Calu3 (cell line): ENCODE data around the gene HNRNPU. TPM values are rescaled to one million over a fixed set of nuclear protein-coding genes. Genes with fewer than 3 reads are reported as not detected.

Source experiments
- BruUV-seq: library from RNA; stranded (reverse); fragments of 400-500 nt; replicated peaks from 2 replicates; lab custom pipeline; 2021; lab: Mats Ljungman, UMichigan
- CTCF ChIA-PET: fragments of 300-600 bp; sonication (Branson Sonifier 250); formaldehyde crosslinking; loops from one replicate; lab custom pipeline; 2022; ENCODE audit warnings: antibody characterized with exemption; lab: Charles Lee
- DNase-seq: peaks from one replicate; pipeline ENCODE4 v3.0.0; 2022
- H3K27ac Mint-ChIP-seq: one replicate; pipeline ENCODE4 v1.8.0; 2022; ENCODE audit warnings: mixed read lengths; ENCODE audit not compliant: unreplicated experiment
- H3K27me3 Mint-ChIP-seq: one replicate; pipeline ENCODE4 v1.8.0; 2022; ENCODE audit warnings: mixed read lengths; ENCODE audit not compliant: unreplicated experiment
- H3K36me3 Mint-ChIP-seq: one replicate; pipeline ENCODE4 v1.8.0; 2022; ENCODE audit warnings: mild to moderate bottlenecking, moderate library complexity, mixed read lengths; ENCODE audit not compliant: insufficient read depth, unreplicated experiment
- H3K4me1 Mint-ChIP-seq: one replicate; pipeline ENCODE4 v1.8.0; 2022; ENCODE audit warnings: mild to moderate bottlenecking, low read depth, mixed read lengths; ENCODE audit not compliant: unreplicated experiment
- H3K4me3 Mint-ChIP-seq: one replicate; pipeline ENCODE4 v1.8.0; 2022; ENCODE audit warnings: mild to moderate bottlenecking, low read depth, moderate library complexity, mixed read lengths; ENCODE audit not compliant: unreplicated experiment
- H3K9me3 Mint-ChIP-seq: one replicate; pipeline ENCODE4 v1.8.0; 2022; ENCODE audit warnings: low read depth, mixed read lengths; ENCODE audit not compliant: unreplicated experiment
- CTCF ChIP-seq: fragments of 200-600 bp; IDR thresholded peaks from one replicate; pipeline ENCODE4 v1.8.0; 2022; ENCODE audit warnings: antibody characterized with exemption; ENCODE audit not compliant: unreplicated experiment
- intact Hi-C: fragments of 100-400 bp; cut with micrococcal nuclease; formaldehyde crosslinking; loops from one replicate; pipeline ENCODE4 v1.10.0; 2022; ENCODE audit not compliant: unreplicated experiment
- total RNA-seq: library from RNA; stranded (reverse); gene quantifications from 2 replicates; pipeline ENCODE4 v1.2.3, GENCODE V29; 2022

HNRNPU gene
- total RNA-seq, 1 experiment from 2014 or later: 453 TPM

- H3K4me3 Mint-ChIP-seq: peak overlapping the region; percentile 18
- BruUV-seq: no TSS peak
- CTCF ChIA-PET: interaction anchor here (0.9 to 1.3 kb wide), 3 partner anchors 8 to 201 kb away, joined by 3 to 6 read pairs (median 3); no protein-coding TSS in a partner anchor
- no peak for DNase-seq
- intact Hi-C loops: loop anchor here (2.0 to 5.0 kb wide), 2 partner anchors 131 to 201 kb away; no protein-coding TSS in a partner anchor
- peaks cover 52% of the 10 kb centered on the region for H3K4me1 Mint-ChIP-seq
- peaks cover 95% of the 10 kb centered on the region for H3K36me3 Mint-ChIP-seq
- no peaks in the 10 kb centered on the region for H3K27me3 Mint-ChIP-seq
- H3K9me3 Mint-ChIP-seq: no peaks in the 10 kb centered on the region
- H3K27ac Mint-ChIP-seq: peak overlapping the region; percentile 65
- no peak for TF ChIP-seq CTCF
Measured at GRCh38 chr1:244841273-244841927, 22.9 kb downstream of the HNRNPU start.

GRCh38 chr1:244840219-244840794, 24.0 kb downstream of the HNRNPU start:
- H3K4me1 Mint-ChIP-seq: peaks cover 58% of the 10 kb centered on the region
- H3K4me3 Mint-ChIP-seq: peak overlapping the region; percentile 18
- intact Hi-C loops: loop anchor here (2.0 to 5.0 kb wide), 2 partner anchors 132 to 202 kb away; no protein-coding TSS in a partner anchor
- no peaks in the 10 kb centered on the region for H3K9me3 Mint-ChIP-seq
- H3K27me3 Mint-ChIP-seq: no peaks in the 10 kb centered on the region
- TF ChIP-seq CTCF: no peak
- peak overlapping the region; percentile 65 for H3K27ac Mint-ChIP-seq
- no TSS peak for BruUV-seq
- peaks cover 95% of the 10 kb centered on the region for H3K36me3 Mint-ChIP-seq
- DNase-seq: no peak
- CTCF ChIA-PET: no interaction called here

GRCh38 chr1:244839656-244840055, 24.7 kb downstream of the HNRNPU start:
- H3K27ac Mint-ChIP-seq: peak overlapping the region; percentile 50
- peaks cover 60% of the 10 kb centered on the region for H3K4me1 Mint-ChIP-seq
- CTCF ChIA-PET: no interaction called here
- BruUV-seq: no TSS peak
- H3K9me3 Mint-ChIP-seq: no peaks in the 10 kb centered on the region
- H3K27me3 Mint-ChIP-seq: no peaks in the 10 kb centered on the region
- TF ChIP-seq CTCF: no peak
- H3K36me3 Mint-ChIP-seq: peaks cover 95% of the 10 kb centered on the region
- intact Hi-C loops: loop anchor here (2.0 to 5.0 kb wide), 2 partner anchors 133 to 203 kb away; no protein-coding TSS in a partner anchor
- no peak overlapping the region for H3K4me3 Mint-ChIP-seq
- DNase-seq: no peak

- Mint-ChIP-seq H3K4me3 (peak overlapping the region; percentile 58), H3K36me3 (peaks cover 92% of the 10 kb centered on the region), H3K4me1 (peaks cover 73% of the 10 kb centered on the region), H3K9me3 (no peaks in the 10 kb centered on the region), H3K27ac (peak overlapping the region; percentile 59), H3K27me3 (no peaks in the 10 kb centered on the region)
- CTCF ChIA-PET: interaction anchor here (0.5 to 0.9 kb wide), 2 partner anchors 133 to 205 kb away, joined by 3 to 10 read pairs; no protein-coding TSS in a partner anchor
- intact Hi-C loops: loop anchor here (2.0 kb wide), 1 partner anchor 23 kb away; no protein-coding TSS in a partner anchor
- no peak for DNase-seq
- no TSS peak for BruUV-seq
- TF ChIP-seq CTCF: no peak
Measured at GRCh38 chr1:244837597-244838258, 26.6 kb downstream of the HNRNPU start.
